HCT116 (cell line): ENCODE results near the gene XPNPEP3. TPM values are rescaled to one million over a fixed set of nuclear protein-coding genes. Genes with fewer than 3 reads are reported as not detected.

Experiments
- ATAC-seq: fragments of 200-7000 bp; cut with Tn5 transposase; 2 replicates; pipeline ENCODE4 v1.9.1; 2020; ENCODE audit warnings: mild to moderate bottlenecking, moderate library complexity
- BruUV-seq: library from RNA; stranded (reverse); fragments of 400-500 nt; replicated peaks from 2 replicates; lab custom pipeline; 2021; lab: Mats Ljungman, UMichigan
- CTCF ChIA-PET: fragments of 300-600 bp; sonication (Branson Sonifier 250); formaldehyde crosslinking; loops from one replicate; lab custom pipeline; 2021; ENCODE audit warnings: antibody characterized with exemption; lab: Charles Lee
- POLR2A ChIA-PET: fragments of 300-600, 350-600 bp; sonication (Branson Sonifier 250); formaldehyde crosslinking; loops from one replicate; lab custom pipeline; 2021; ENCODE audit warnings: antibody characterized with exemption; lab: Charles Lee
- RAD21 ChIA-PET, 2 experiments: fragments of 300-600 bp; sonication (Branson Sonifier 250); formaldehyde crosslinking; loops; one replicate each; lab custom pipeline; 2023; ENCODE audit warnings: low total read pairs in 2 of 2; ENCODE audit not compliant: uncharacterized antibody in 2 of 2, unreplicated experiment in 2 of 2, low non-redundant PET in 1 of 2; lab: Charles Lee
- DNase-seq: peaks from one replicate; pipeline ENCODE4 v3.0.0-alpha.2; 2010; ENCODE audit warnings: low read depth, low spot score
- H2AFZ ChIP-seq: fragments of 200-600 bp; shearing (Covaris generic), sonication (generic); 2 replicates; pipeline ENCODE4 v1.6.1; 2017; ENCODE audit warnings: low read depth, mixed run types, mixed read lengths, antibody characterized with exemption, low read length; ENCODE audit not compliant: poor library complexity, severe bottlenecking
- H3K27ac ChIP-seq: 2 replicates; pipeline ENCODE4 v1.5.1; 2012; ENCODE audit warnings: low read depth, low read length
- H3K27me3 ChIP-seq: fragments of 200-600 bp; sonication (generic); 2 replicates; pipeline ENCODE4 v1.6.1; 2016; ENCODE audit warnings: mixed run types, low read length, mixed read lengths; ENCODE audit not compliant: insufficient read depth
- H3K36me3 ChIP-seq, 2 experiments: fragments of 200-500 bp in 1 of 2; fragments of 200-600 bp in 1 of 2; sonication (Bioruptor generic) in 1 of 2; sonication (generic) in 1 of 2; 2 replicates each; pipeline versions ENCODE4 v1.5.1 to v1.6.1; 2014 to 2016; ENCODE audit warnings: low read length in 2 of 2, inconsistent platforms in 1 of 2, mixed read lengths in 1 of 2, mixed run types in 1 of 2; ENCODE audit not compliant: insufficient read depth in 2 of 2, control insufficient read depth in 1 of 2
- H3K4me1 ChIP-seq, 2 experiments: fragments of 200-600 bp in 1 of 2; sonication (generic) in 1 of 2; 2 replicates each; pipeline versions ENCODE4 v1.5.1 to v1.6.1; 2012 to 2017; ENCODE audit warnings: low read length in 2 of 2, inconsistent platforms in 1 of 2, mild to moderate bottlenecking in 1 of 2, mixed read lengths in 1 of 2, mixed run types in 1 of 2, moderate library complexity in 1 of 2; ENCODE audit not compliant: insufficient read depth in 2 of 2, control insufficient read depth in 1 of 2
- H3K4me2 ChIP-seq: fragments of 200-600 bp; sonication (generic); 2 replicates; pipeline ENCODE4 v1.6.1; 2017; ENCODE audit warnings: mixed run types, low read length, mixed read lengths
- H3K4me3 ChIP-seq, 2 experiments: fragments of 200-600 bp in 1 of 2; sonication (generic) in 1 of 2; replicated peaks in 1 of 2; 2 replicates each; pipeline ENCODE4 v1.5.1; 2011 to 2016; ENCODE audit warnings: low read length in 2 of 2, control low read depth in 1 of 2, low read depth in 1 of 2, mild to moderate bottlenecking in 1 of 2, mixed read lengths in 1 of 2, mixed run types in 1 of 2
- H3K79me2 ChIP-seq: fragments of 200-600 bp; sonication (generic); 2 replicates; pipeline ENCODE4 v1.6.1; 2017; ENCODE audit warnings: mild to moderate bottlenecking, mixed run types, low read length, moderate library complexity, mixed read lengths; ENCODE audit not compliant: insufficient read depth
- H3K9ac ChIP-seq: fragments of 200-600 bp; sonication (generic); 2 replicates; pipeline ENCODE4 v1.6.1; 2016; ENCODE audit warnings: low read length, mixed read lengths
- H3K9me2 ChIP-seq: fragments of 200-600 bp; sonication (generic), shearing (Covaris generic); 2 replicates; pipeline ENCODE4 v1.6.1; 2017; ENCODE audit warnings: mixed run types, mild to moderate bottlenecking, moderate library complexity; ENCODE audit not compliant: insufficient read depth
- H3K9me3 ChIP-seq, 2 experiments: fragments of 200-500 bp in 1 of 2; fragments of 200-600 bp in 1 of 2; sonication (Bioruptor generic) in 1 of 2; sonication (generic) in 1 of 2; 2 replicates each; pipeline ENCODE4 v1.6.1; 2014 to 2017; ENCODE audit warnings: low read length in 2 of 2, mixed read lengths in 2 of 2, inconsistent platforms in 1 of 2, low read depth in 1 of 2, mild to moderate bottlenecking in 1 of 2, mixed run types in 1 of 2, moderate library complexity in 1 of 2; ENCODE audit not compliant: control insufficient read depth in 1 of 2, insufficient read depth in 1 of 2
- H4K20me1 ChIP-seq: fragments of 200-600 bp; sonication (generic), shearing (Covaris generic); 2 replicates; pipeline ENCODE4 v1.6.1; 2017; ENCODE audit warnings: mixed run types, mild to moderate bottlenecking, moderate library complexity; ENCODE audit not compliant: insufficient read depth
- RAD21 ChIP-seq: IDR thresholded peaks from 2 replicates; pipeline ENCODE4 v1.6.1; 2012; ENCODE audit warnings: low read depth, mild to moderate bottlenecking
- SP1 ChIP-seq: IDR thresholded peaks from 2 replicates; pipeline ENCODE4 v1.6.1; 2012; ENCODE audit warnings: low read depth
- TCF7L2 ChIP-seq: IDR thresholded peaks from 2 replicates; pipeline ENCODE4 v1.7.0; 2011; ENCODE audit warnings: borderline replicate concordance, inconsistent platforms; ENCODE audit not compliant: insufficient read depth, insufficient read length; ENCODE audit errors: extremely low read depth
- ZNF274 ChIP-seq: fragments of 200-500 bp; sonication (Bioruptor generic); IDR thresholded peaks from 2 replicates; pipeline ENCODE4 v1.6.1; 2014; ENCODE audit warnings: mild to moderate bottlenecking, low read depth, low read length, inconsistent platforms
- intact Hi-C: fragments of 100-400 bp; cut with micrococcal nuclease; formaldehyde crosslinking; loops from 2 replicates; pipeline ENCODE4 v1.10.0; 2022
- total RNA-seq: library from RNA; stranded (reverse); gene quantifications from one replicate; pipeline ENCODE4 v1.2.1, GENCODE V29; 2021; ENCODE audit not compliant: unreplicated experiment
- TF ChIP-seq, protein P1 (sequence below): IDR thresholded peaks from 2 replicates; pipeline ENCODE4 v1.6.1; 2012
- TF ChIP-seq, protein P2 (sequence below): IDR thresholded peaks from 2 replicates; pipeline ENCODE4 v1.6.1; 2012; ENCODE audit warnings: low read depth

The XPNPEP3 gene
- total RNA-seq, 1 experiment from 2014 or later: 29.8 TPM

DNA sequence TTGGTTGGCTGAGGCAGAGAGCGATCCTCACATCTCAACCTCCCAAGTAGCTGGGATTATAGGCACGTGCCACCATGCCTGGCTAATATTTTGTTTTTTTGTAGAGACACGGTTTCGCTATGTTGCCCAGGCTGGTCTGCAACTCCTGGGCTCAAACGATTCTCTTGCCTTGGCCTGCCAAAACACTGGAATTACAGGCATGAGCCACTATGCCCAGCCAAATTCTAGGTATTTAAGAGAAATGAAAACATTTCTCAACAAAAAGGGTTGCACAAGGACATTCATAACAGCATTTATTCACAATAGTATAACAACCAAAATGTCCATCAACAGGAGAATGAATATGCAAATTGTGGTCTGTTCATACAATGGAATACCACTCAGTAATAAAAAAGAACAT is 62.5 kb downstream of the XPNPEP3 start:
- Histone ChIP-seq H3K27ac (no peak overlapping the region), H3K4me2 (no peak overlapping the region), H4K20me1 (no peaks in the 10 kb centered on the region), H2AFZ (no peak overlapping the region), H3K79me2 (no peaks in the 10 kb centered on the region), H3K9me3 (no peaks in the 10 kb centered on the region), H3K4me3 (no peak overlapping the region), H3K36me3 (peaks cover 0 to 12% of the 10 kb centered on the region in 2 experiments; a peak in 3 of 4 replicates), H3K27me3 (no peaks in the 10 kb centered on the region), H3K9me2 (no peaks in the 10 kb centered on the region), H3K9ac (no peak overlapping the region), H3K4me1 (no peaks in the 10 kb centered on the region)
- ATAC-seq (no peak), DNase-seq (no peak)
- ChIA-PET RAD21 (no interaction called here), CTCF (no interaction called here), POLR2A (no interaction called here)
- BruUV-seq: no TSS peak
- no peak for TF ChIP-seq ZNF274
- TF ChIP-seq, protein P1, sequence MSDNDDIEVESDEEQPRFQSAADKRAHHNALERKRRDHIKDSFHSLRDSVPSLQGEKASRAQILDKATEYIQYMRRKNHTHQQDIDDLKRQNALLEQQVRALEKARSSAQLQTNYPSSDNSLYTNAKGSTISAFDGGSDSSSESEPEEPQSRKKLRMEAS: no peak
- no peak for TF ChIP-seq RAD21
- no peak for TF ChIP-seq TCF7L2
- TF ChIP-seq SP1: no peak
- TF ChIP-seq, protein P2, sequence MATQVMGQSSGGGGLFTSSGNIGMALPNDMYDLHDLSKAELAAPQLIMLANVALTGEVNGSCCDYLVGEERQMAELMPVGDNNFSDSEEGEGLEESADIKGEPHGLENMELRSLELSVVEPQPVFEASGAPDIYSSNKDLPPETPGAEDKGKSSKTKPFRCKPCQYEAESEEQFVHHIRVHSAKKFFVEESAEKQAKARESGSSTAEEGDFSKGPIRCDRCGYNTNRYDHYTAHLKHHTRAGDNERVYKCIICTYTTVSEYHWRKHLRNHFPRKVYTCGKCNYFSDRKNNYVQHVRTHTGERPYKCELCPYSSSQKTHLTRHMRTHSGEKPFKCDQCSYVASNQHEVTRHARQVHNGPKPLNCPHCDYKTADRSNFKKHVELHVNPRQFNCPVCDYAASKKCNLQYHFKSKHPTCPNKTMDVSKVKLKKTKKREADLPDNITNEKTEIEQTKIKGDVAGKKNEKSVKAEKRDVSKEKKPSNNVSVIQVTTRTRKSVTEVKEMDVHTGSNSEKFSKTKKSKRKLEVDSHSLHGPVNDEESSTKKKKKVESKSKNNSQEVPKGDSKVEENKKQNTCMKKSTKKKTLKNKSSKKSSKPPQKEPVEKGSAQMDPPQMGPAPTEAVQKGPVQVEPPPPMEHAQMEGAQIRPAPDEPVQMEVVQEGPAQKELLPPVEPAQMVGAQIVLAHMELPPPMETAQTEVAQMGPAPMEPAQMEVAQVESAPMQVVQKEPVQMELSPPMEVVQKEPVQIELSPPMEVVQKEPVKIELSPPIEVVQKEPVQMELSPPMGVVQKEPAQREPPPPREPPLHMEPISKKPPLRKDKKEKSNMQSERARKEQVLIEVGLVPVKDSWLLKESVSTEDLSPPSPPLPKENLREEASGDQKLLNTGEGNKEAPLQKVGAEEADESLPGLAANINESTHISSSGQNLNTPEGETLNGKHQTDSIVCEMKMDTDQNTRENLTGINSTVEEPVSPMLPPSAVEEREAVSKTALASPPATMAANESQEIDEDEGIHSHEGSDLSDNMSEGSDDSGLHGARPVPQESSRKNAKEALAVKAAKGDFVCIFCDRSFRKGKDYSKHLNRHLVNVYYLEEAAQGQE: no peak
- intact Hi-C loops: no loop called here
